HG03039 (cell line): ENCODE data around the gene ARL6IP6.
"Not testable (repeated sequence)": the region's sequence is repeated elsewhere in the genome, so short reads cannot be mapped to it uniquely, and the experiment has no call there.

Experiments used
- ATAC-seq: cut with Tn5 transposase; IDR thresholded peaks from one replicate; pipeline ENCODE4 v1.9.1; 2021; ENCODE audit warnings: mild to moderate bottlenecking, moderate library complexity; ENCODE audit not compliant: unreplicated experiment

Gene ARL6IP6

GRCh38 chr2:152720794-152721193 is 2.4 kb downstream of the ARL6IP6 start:
- ATAC-seq = no peak

DNA sequence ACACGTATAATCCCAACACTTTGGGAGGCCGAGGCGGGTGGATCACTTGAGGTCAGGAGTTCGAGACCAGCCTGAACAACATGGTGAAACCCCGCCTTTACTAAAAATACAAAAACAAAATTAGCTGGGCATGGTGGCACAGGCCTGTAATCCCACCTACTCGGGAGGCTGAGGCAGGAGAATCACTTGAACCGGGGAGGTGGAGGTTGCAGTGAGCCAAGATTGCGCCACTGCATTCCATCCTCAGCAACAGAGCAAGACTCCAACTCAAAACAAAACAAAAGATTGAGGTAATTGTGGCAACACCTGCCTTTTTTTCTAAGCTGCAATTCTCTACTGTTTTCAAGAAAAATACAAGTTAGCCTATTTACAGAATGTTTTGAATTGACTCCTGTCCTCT is 4.2 kb downstream of the ARL6IP6 start:
- ATAC-seq = not testable (repeated sequence)

- no peak for ATAC-seq
Measured at GRCh38 chr2:152723918-152724317, 5.5 kb downstream of the ARL6IP6 start.

DNA sequence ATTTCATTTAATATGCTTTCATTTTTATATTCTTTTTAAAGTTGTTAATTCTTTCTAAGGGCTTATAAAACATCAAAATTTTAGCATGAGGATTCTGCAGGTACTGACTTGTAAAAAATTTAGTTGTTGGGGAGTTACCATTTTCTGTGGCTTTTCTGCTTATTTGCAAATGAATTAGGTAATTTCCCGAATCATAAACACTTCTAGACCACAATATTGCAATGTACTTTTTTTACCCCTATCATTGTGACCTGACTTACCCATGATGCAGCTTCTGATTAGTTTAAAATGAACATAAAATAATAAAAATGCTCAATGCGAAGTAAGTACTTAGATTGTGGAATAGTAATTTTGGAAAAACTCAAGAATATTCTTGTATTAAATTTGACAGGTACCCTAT is 11.4 kb downstream of the ARL6IP6 start:
- ATAC-seq = no peak

DNA sequence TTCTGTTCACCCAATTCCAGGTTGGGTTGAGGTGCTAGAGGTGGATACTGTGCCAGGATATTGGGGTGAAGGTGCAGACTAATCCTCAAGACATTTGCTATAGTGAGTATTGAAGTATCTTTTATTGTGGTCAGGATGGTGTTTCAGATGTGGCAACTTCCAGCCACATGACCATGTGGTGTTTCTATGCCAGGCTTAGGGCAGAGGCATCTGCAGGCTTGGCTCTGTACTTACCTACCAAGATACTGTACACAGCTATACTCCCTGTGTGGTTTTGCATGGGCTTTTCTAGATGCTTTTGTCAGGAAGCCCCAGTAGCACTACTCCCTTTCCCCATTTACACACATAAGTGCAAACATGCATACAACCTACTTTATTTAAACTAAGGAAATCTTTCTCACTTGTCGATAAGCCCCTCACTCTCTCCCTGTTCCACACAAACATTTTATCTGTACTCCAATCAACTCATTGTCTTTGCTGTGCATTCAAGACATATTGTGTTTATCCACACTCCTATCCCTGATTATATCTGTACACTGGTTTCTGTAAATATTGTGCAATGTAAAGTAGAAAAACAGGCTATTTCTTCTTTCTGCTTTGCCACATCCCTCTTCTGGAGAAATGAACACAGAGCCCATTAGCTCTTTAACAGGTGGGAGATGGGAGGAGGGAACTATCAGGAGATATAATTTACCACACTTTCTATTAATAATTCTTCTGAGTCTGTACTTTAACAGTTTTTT is 12.3 kb downstream of the ARL6IP6 start:
- ATAC-seq = peak; percentile 85

- ATAC-seq = not testable (repeated sequence)
Measured at GRCh38 chr2:152737509-152737908, 19.1 kb downstream of the ARL6IP6 start.

GRCh38 chr2:152738438-152738837 is 20.0 kb downstream of the ARL6IP6 start:
- no peak for ATAC-seq

DNA sequence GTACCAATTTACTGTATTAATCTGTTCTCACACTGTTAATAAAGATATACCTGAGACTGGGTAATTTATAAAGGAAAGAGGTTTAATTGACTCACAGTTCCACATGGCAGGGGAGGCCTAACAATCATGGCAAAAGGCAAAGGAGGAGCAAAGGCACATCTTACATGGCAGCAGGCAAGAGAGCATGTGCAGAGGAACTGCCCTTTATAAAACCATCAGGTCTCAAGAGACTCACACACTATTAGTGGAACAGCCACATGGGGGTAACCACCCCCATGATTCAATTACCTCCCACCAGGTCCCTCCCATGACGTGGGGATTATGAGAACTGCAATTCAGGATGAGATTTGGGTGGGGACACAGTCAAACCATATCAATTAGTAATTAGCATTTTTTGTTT is 21.3 kb downstream of the ARL6IP6 start:
- ATAC-seq = not testable (repeated sequence)

GRCh38 chr2:152740743-152741328 is 22.4 kb downstream of the ARL6IP6 start:
- peak; percentile 83 for ATAC-seq

DNA sequence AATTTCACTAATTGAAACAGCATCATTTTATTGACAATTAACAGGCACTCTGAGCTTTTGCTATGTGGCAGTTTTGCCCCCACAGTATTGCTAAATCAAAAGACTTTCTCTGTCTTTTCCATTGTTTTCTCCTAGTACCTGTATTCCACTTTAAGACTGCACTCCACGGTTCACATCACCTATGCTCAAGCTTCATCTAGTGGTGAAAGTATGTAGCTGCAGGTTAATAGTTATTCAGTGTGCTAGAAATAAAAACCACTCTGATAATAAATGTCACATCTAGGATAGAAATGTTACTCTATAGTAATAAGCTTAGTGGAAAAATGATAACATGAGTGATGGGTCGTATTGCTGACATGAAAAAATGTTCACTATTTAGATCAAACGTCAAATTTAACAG is 24.6 kb downstream of the ARL6IP6 start:
- peak; percentile 50 for ATAC-seq

GRCh38 chr2:152747751-152748150 is 29.3 kb downstream of the ARL6IP6 start:
- ATAC-seq = not testable (repeated sequence)

DNA sequence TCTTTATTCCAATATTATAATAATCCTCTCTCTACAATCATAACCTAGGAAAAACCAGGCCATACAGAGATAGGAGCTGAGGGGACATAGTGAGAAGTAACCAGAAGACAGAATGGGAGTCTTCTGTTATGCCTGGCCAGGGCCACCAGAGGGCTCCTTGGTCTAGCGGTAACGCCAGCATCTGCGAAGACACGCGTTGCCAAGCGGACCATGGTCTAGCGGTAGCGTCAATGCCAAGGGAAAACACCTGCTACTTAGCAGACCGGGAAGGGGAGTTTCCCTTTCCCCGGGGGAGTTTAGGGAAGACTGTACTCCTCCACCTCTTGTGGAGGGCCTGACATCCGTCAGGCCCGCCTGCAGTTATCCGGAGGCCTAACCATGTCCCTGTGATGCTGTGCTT is 36.6 kb downstream of the ARL6IP6 start:
- ATAC-seq = no peak

GRCh38 chr2:152759290-152760072 is 41.1 kb downstream of the ARL6IP6 start:
- ATAC-seq = no peak

GRCh38 chr2:152761214-152761613 is 42.8 kb downstream of the ARL6IP6 start:
- no peak for ATAC-seq

DNA sequence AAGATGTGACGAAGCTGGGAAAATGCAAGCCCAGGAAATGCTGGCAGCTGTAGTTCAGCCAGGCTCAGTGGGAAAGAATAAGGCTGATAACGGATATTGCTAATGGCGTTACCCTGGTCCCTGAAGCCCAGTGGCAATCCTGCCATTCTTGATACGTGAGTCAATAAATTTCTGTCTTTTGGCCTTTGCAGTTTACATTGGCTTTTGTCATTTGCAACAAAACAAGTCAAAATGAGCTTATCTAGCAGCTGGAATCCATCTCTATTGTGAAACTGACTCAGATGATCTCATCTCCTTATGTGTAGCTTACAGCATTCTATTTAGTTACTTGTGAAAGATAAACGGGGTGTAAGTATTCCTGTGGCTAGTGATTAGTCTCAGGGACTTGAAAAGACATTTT is 43.8 kb downstream of the ARL6IP6 start:
- no peak for ATAC-seq

DNA sequence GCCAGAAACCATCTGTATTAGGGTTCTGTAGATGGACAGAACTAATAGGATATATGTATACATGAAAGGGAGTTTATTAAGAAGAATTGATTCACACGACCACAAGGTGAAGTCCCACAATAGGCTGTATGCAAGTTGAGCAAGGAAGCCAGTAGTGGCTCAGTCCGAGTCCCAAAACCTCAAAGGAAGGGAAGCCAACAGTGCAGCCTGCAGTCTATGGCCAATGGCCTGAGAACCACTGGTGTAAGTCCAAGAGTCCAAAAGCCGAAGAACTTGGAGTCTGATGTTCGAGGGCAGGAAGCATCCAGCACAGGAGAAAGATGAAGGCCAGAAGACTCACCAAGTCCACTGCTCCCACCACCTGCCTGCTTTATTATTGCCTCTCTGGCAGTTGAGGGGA is 44.8 kb downstream of the ARL6IP6 start:
- not testable (repeated sequence) for ATAC-seq

DNA sequence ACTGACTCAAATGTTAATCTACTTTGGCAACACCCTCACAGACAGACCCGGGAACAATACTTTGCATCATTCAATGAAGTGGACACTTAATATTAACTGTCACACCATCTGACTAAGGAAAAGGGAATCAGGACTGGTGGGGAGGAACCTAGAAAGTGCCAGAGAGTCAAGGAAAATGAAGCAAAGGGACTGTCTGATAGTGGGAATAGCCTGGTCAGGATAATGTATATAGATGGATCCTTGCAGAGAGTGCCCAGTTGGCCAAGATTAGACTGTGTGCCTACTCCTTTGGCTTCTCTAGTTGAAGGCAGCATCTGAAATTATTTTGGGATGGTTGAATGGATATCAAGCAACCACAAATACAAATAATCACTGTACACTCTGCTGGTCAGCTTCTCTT is 45.2 kb downstream of the ARL6IP6 start:
- ATAC-seq = no peak

GRCh38 chr2:152766928-152767327 is 48.5 kb downstream of the ARL6IP6 start:
- ATAC-seq = no peak

- ATAC-seq = no peak
Measured at GRCh38 chr2:152781175-152781574, 62.8 kb downstream of the ARL6IP6 start.

DNA sequence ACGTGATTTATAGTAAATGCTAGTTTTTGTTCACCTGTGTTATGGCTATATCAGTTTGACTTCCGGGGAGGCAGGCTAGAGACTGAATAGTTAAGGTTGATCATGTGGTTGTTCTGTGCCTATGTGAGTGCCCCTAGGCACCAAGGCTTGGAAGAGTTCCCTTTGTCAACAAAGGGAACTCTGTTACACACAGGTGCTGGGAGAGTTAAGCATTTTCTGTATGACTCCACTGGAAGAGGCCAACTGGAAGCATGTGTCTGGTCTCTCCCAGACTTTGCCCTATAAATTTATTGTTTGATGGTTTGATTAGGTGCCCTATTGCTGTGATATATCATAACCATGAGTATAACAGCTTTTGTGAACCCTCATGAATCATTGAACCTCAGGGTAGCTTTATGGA is 63.8 kb downstream of the ARL6IP6 start:
- no peak for ATAC-seq

GRCh38 chr2:152790883-152791282 is 72.5 kb downstream of the ARL6IP6 start:
- no peak for ATAC-seq

GRCh38 chr2:152791979-152792378 is 73.6 kb downstream of the ARL6IP6 start:
- no peak for ATAC-seq
